ENCODE data around the gene TCOF1.

The TCOF1 gene

DNA sequence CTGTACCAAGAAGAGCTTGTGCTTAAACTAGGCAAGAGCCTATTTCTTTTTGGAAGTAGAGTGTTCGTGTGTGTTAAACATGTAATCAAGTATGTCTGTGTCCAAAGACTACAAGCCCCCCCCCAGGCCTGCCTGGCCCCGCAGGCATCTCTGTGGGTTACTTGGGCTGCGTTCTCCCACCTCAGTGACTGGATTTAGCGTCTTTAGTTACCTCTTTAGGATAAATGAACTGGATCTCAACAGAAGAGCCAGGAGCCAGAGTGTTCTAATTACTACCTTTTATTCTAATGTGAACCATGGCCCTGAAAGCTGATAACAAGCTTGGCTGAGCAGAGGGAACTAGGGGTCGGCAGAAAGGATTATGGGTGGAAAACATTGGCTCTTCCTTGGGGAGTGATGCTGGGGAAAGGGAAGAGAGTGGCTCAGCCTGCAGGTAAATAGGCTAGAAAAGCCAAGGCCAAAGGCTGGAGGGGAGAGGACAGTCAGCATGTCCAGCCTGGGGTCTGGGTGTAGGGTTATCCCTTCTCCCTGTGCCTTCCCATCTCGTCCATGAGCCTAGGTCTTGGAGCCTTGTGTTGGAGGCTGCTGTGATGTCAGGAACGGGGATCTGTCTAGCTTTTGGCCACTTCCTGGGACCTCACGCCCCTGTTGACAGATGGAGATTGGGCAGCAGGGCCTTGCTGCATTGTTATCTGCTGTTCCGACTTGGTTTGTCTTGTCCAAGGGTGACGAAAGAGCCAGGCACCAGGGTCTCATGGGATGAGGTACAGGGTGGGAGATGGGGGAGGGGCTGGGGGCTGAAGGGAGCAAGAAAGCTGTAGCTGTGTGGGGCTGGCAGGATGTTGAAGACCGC is 44.1 kb downstream of the TCOF1 start:
- no peak for DNase-seq (ENCODE audit: low read depth)
- no peak for TF ChIP-seq CTCF (IDR thresholded peaks at IDR 0.05; ENCODE audit: low read depth, low read length, missing control alignments)
- in situ Hi-C loops (cut with HindIII; ENCODE audit: low sequenced_read_pairs) = loop anchor here (10.0 kb wide), 1 partner anchor 63 kb away; no protein-coding TSS in a partner anchor
- H3K4me3 ChIP-seq (ENCODE audit: low read depth, low read length) = no peak overlapping the region

GRCh38 chr5:150402229-150402773 is 44.8 kb downstream of the TCOF1 start:
- TF ChIP-seq CTCF (IDR thresholded peaks at IDR 0.05; ENCODE audit: low read depth, low read length, missing control alignments) = no peak
- no peak for DNase-seq (ENCODE audit: low read depth)
- in situ Hi-C loops (cut with HindIII; ENCODE audit: low sequenced_read_pairs) = loop anchor here (10.0 kb wide), 1 partner anchor 62 kb away; no protein-coding TSS in a partner anchor
- no peak overlapping the region for H3K4me3 ChIP-seq (ENCODE audit: low read depth, low read length)

GRCh38 chr5:150402901-150403342 is 45.4 kb downstream of the TCOF1 start:
- H3K4me3 ChIP-seq (ENCODE audit: low read depth, low read length) = no peak overlapping the region
- TF ChIP-seq CTCF (IDR thresholded peaks at IDR 0.05; ENCODE audit: low read depth, low read length, missing control alignments) = no peak
- no peak for DNase-seq (ENCODE audit: low read depth)
- in situ Hi-C loops (cut with HindIII; ENCODE audit: low sequenced_read_pairs) = loop anchor here (10.0 kb wide), 1 partner anchor 62 kb away; no protein-coding TSS in a partner anchor

DNA sequence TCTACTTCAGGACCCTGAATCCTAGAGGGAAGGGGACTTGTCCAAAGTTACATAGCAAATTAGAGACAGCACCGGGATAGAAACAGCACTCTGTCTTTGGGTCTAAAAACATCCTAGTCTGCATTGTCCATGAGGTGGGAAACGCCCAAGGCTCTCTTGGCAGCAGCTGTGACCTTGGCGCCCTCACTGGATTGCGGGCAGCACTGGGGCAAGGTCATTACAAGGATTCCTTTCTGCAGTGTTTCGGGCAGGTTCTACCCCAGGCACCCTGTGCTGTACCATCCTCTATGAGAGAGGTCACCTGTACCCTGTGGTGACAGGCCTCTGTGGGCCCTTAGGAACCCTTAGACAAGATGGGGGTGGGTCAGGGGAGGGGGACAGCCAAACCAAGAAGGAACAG is 46.6 kb downstream of the TCOF1 start:
- TF ChIP-seq CTCF (IDR thresholded peaks at IDR 0.05; ENCODE audit: low read depth, low read length, missing control alignments) = no peak
- H3K4me3 ChIP-seq (ENCODE audit: low read depth, low read length) = no peak overlapping the region
- in situ Hi-C loops (cut with HindIII; ENCODE audit: low sequenced_read_pairs) = loop anchor here (10.0 kb wide), 1 partner anchor 61 kb away; no protein-coding TSS in a partner anchor
- no peak for DNase-seq (ENCODE audit: low read depth)

DNA sequence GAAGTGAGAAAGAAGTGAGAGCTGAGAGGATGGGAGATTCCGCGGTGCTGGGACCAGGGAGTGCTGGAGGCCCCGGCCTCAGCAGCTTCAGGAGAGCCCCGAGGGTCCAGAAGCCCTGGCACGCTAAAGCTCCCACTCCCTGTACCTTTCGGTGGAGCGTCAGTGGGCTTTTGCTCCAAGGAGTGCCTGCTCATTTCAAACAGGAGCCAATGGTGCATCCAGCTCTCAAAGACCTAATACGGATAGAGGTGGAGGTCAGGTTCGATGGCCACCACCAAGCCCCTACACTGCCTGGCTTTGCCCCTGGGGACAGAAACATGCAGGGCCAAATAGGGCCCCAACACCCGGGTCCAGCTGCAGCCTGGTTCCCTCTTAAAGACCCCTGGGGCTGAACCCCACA is 47.0 kb downstream of the TCOF1 start:
- no peak for DNase-seq (ENCODE audit: low read depth)
- in situ Hi-C loops (cut with HindIII; ENCODE audit: low sequenced_read_pairs) = loop anchor here (10.0 kb wide), 1 partner anchor 60 kb away; no protein-coding TSS in a partner anchor
- no peak for TF ChIP-seq CTCF (IDR thresholded peaks at IDR 0.05; ENCODE audit: low read depth, low read length, missing control alignments)
- no peak overlapping the region for H3K4me3 ChIP-seq (ENCODE audit: low read depth, low read length)

- in situ Hi-C loops (cut with HindIII; ENCODE audit: low sequenced_read_pairs) = loop anchor here (10.0 kb wide), 1 partner anchor 60 kb away; no protein-coding TSS in a partner anchor
- TF ChIP-seq CTCF (IDR thresholded peaks at IDR 0.05; ENCODE audit: low read depth, low read length, missing control alignments) = no peak
- H3K4me3 ChIP-seq (ENCODE audit: low read depth, low read length) = no peak overlapping the region
- DNase-seq (ENCODE audit: low read depth) = no peak
Observed at GRCh38 chr5:150404941-150405816, 47.7 kb downstream of the TCOF1 start.
